Caco-2 (cell line): ENCODE measurements around the gene ACOT12. TPM values are rescaled to one million over a fixed set of nuclear protein-coding genes. Genes with fewer than 3 reads are reported as not detected.

Experiments
- BruUV-seq: library from RNA; stranded (reverse); fragments of 400-500 nt; replicated peaks from 2 replicates; lab custom pipeline; 2021; lab: Mats Ljungman, UMichigan
- CTCF ChIA-PET: fragments of 300-600 bp; sonication (Branson Sonifier 250); formaldehyde crosslinking; loops from one replicate; lab custom pipeline; 2022; ENCODE audit warnings: antibody characterized with exemption; lab: Charles Lee
- POLR2A ChIA-PET: fragments of 300-600 bp; sonication (Branson Sonifier 250); formaldehyde crosslinking; loops from one replicate; lab custom pipeline; 2022; ENCODE audit warnings: antibody characterized with exemption; lab: Charles Lee
- DNase-seq, 2 experiments: peaks; one replicate each; pipeline versions ENCODE4 v3.0.0 to v3.0.0-alpha.2; 2020 to 2022
- H3K27me3 ChIP-seq: replicated peaks from 2 replicates; pipeline ENCODE4 v1.6.0; 2011; ENCODE audit warnings: low read length; ENCODE audit not compliant: control insufficient read depth, insufficient read depth
- H3K36me3 ChIP-seq: 2 replicates; pipeline ENCODE4 v1.5.1; 2011; ENCODE audit warnings: low read length; ENCODE audit not compliant: control insufficient read depth, insufficient read depth
- H3K4me1 ChIP-seq: fragments of 250-450 bp; sonication (Bioruptor Pico); 2 replicates; pipeline ENCODE4 v1.5.1; 2020; ENCODE audit warnings: mild to moderate bottlenecking
- H3K4me3 ChIP-seq: 2 replicates; pipeline ENCODE4 v1.5.1; 2011; ENCODE audit warnings: low read depth, mild to moderate bottlenecking, control low read depth, low read length
- H3K9me3 ChIP-seq: fragments of 250-450 bp; sonication (Bioruptor Pico); 2 replicates; pipeline ENCODE4 v1.5.1; 2020; ENCODE audit warnings: mild to moderate bottlenecking, moderate library complexity
- H3K27ac Mint-ChIP-seq: one replicate; pipeline ENCODE4 v1.8.0; 2022; ENCODE audit warnings: mixed read lengths; ENCODE audit not compliant: unreplicated experiment
- H3K27me3 Mint-ChIP-seq: one replicate; pipeline ENCODE4 v1.8.0; 2022; ENCODE audit warnings: mixed read lengths; ENCODE audit not compliant: insufficient read depth, unreplicated experiment
- H3K36me3 Mint-ChIP-seq: one replicate; pipeline ENCODE4 v1.8.0; 2022; ENCODE audit warnings: mild to moderate bottlenecking, mixed read lengths; ENCODE audit not compliant: insufficient read depth, unreplicated experiment
- H3K4me1 Mint-ChIP-seq: one replicate; pipeline ENCODE4 v1.8.0; 2022; ENCODE audit warnings: low read depth, mixed read lengths; ENCODE audit not compliant: unreplicated experiment
- H3K4me3 Mint-ChIP-seq: one replicate; pipeline ENCODE4 v1.8.0; 2022; ENCODE audit warnings: mild to moderate bottlenecking, moderate library complexity, mixed read lengths; ENCODE audit not compliant: unreplicated experiment
- H3K9me3 Mint-ChIP-seq: one replicate; pipeline ENCODE4 v1.8.0; 2022; ENCODE audit warnings: mixed read lengths; ENCODE audit not compliant: unreplicated experiment
- CTCF ChIP-seq, 2 experiments: fragments of 200-600 bp in 1 of 2; IDR thresholded peaks; 1 replicate in 1 of 2; 2 replicates in 1 of 2; pipeline versions ENCODE4 v1.5.1 to v1.8.0; 2011 to 2022; ENCODE audit warnings: antibody characterized with exemption in 1 of 2, control low read depth in 1 of 2, inconsistent platforms in 1 of 2, low read depth in 1 of 2, low read length in 1 of 2, mild to moderate bottlenecking in 1 of 2, moderate library complexity in 1 of 2; ENCODE audit not compliant: insufficient read depth in 1 of 2, severe bottlenecking in 1 of 2, unreplicated experiment in 1 of 2
- intact Hi-C: fragments of 100-400 bp; cut with micrococcal nuclease; formaldehyde crosslinking; loops from one replicate; pipeline ENCODE4 v1.10.0; 2022; ENCODE audit not compliant: unreplicated experiment
- total RNA-seq: library from RNA; stranded (reverse); gene quantifications from 2 replicates; pipeline ENCODE4 v1.2.3, GENCODE V29; 2022

ACOT12 gene
- total RNA-seq, 1 experiment from 2014 or later, result 1.4 TPM

GRCh38 chr5:81283976-81284375 lies 110.0 kb downstream of the ACOT12 start:
- ChIA-PET POLR2A (no interaction called here), CTCF (no interaction called here)
- Histone ChIP-seq H3K4me1 (no peaks in the 10 kb centered on the region), H3K4me3 (no peak overlapping the region), H3K27me3 (no peaks in the 10 kb centered on the region), H3K9me3 (no peaks in the 10 kb centered on the region), H3K36me3 (peaks cover 2% of the 10 kb centered on the region; the same call in 1 of the 2 replicates)
- no peak for TF ChIP-seq CTCF (IDR thresholded peaks at IDR 0.05; ENCODE audit: insufficient read depth in 1 of 2, low read depth in 1 of 2, low read length in 1 of 2, severe bottlenecking in 1 of 2, unreplicated experiment in 1 of 2)
- DNase-seq, result no peak
- H3K4me3 Mint-ChIP-seq, result no peak overlapping the region
- H3K9me3 Mint-ChIP-seq, result peaks cover 19% of the 10 kb centered on the region
- peaks cover 14% of the 10 kb centered on the region for H3K36me3 Mint-ChIP-seq
- no TSS peak for BruUV-seq
- H3K27ac Mint-ChIP-seq, result no peak overlapping the region
- peaks cover 12% of the 10 kb centered on the region for H3K4me1 Mint-ChIP-seq
- no peaks in the 10 kb centered on the region for H3K27me3 Mint-ChIP-seq
- intact Hi-C loops, result no loop called here

Other genes with a start within 250 kb of the ACOT12 start
- gene CKMT2, start 160.8 kb downstream of the ACOT12 start, total RNA-seq, result not detected in 2 replicates
- 72.2 and 82.2 TPM in 2 replicates for gene ZCCHC9, start 92.5 kb downstream of the ACOT12 start, total RNA-seq